Muscle of leg (tissue), 11 donors: ENCODE data around the gene CD300C. TPM values are rescaled to one million over a fixed set of nuclear protein-coding genes. Genes with fewer than 3 reads are reported as not detected.
"Not testable (repeated sequence)": the region's sequence is repeated elsewhere in the genome, so short reads cannot be mapped to it uniquely, and the experiment has no call there.

Source experiments
- DNase-seq: peaks from one replicate; pipeline ENCODE4 v3.0.0; 2013
- H3K27ac ChIP-seq: one replicate; pipeline ENCODE4 v1.5.1; 2013; ENCODE audit warnings: mild to moderate bottlenecking, low read length, control low read depth
- H3K27me3 ChIP-seq: one replicate; pipeline ENCODE4 v1.6.1; 2013; ENCODE audit warnings: low read length; ENCODE audit not compliant: control insufficient read depth, insufficient read depth
- H3K36me3 ChIP-seq: one replicate; pipeline ENCODE4 v1.6.1; 2013; ENCODE audit warnings: low read length; ENCODE audit not compliant: control insufficient read depth, insufficient read depth
- H3K4me1 ChIP-seq: one replicate; pipeline ENCODE4 v1.6.1; 2013; ENCODE audit warnings: low read length; ENCODE audit not compliant: control insufficient read depth, insufficient read depth
- H3K4me3 ChIP-seq: one replicate; pipeline ENCODE4 v1.5.1; 2013; ENCODE audit warnings: low read length, control low read depth
- H3K9me3 ChIP-seq: replicated peaks from 2 replicates; pipeline ENCODE4 v1.6.1; 2013; ENCODE audit warnings: low read depth, low read length; ENCODE audit not compliant: control insufficient read depth
- WGBS: methylation state at CpG from one replicate; pipeline ENCODE4 v1.1.5; 2013; ENCODE audit warnings: missing lambda C conversion rate; ENCODE audit not compliant: insufficient coverage; 5-methylcytosine and 5-hydroxymethylcytosine counted together
- polyA plus RNA-seq, 8 donors: library from polyadenylated mRNA; unstranded; fragments of 120-200 nt; gene quantifications; one replicate each; pipeline versions ENCODE4 v1.2.1 to v1.2.3, GENCODE V29; 2013; ENCODE audit warnings: inconsistent platforms in 1 of 8, low replicate concordance in 1 of 8; ENCODE audit not compliant: insufficient read length in 8 of 8, insufficient read depth in 1 of 8
- total RNA-seq: library from RNA; stranded (reverse); fragments of 120-200 nt; gene quantifications from one replicate; pipeline ENCODE4 v1.2.4, GENCODE V29; 2013

Gene CD300C
- total and polyA plus RNA-seq, 9 donors = 0.29 to 0.75 (median 0.42) TPM

DNA sequence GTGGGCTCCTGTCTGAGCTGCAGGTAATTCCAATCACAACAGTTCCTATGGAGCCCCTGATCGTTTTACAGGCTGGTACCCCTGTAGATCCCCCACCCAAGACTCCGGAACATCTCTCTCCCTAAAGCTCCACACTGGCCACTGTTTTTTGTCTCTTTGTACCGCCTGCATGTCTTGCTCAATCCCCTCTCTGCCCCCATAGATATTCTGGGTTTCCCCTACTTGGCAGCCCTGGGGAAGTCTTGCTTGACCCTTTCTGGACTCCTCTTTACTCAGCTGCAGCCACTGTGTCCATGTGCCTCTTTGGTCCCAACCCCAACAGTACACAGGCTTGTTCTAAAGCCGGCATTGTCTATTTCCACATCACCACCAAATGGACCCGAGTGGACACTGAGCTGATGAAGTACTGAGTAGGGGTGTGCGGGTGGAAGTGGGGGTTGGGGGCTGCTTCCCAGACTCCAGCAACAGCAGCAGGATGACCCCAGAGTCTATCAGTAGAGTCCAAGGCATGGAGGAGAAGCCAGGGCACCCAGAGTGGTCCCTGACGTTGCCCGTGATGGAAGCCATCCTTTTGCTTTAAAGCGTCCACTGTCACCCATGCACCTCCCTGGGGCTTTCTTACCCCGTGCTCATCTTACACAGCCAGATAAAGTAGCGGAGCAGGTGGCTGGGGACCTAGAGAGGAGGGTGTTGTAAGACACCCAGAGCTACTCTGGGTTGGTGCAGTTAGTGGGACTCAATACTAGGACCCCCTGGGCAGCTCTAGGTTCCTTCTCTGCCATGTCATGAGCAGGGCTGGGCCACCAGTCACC lies 21.1 kb downstream of the CD300C start:
- Histone ChIP-seq H3K4me3 (no peak overlapping the region), H3K27me3 (peaks cover 2% of the 10 kb centered on the region), H3K36me3 (no peaks in the 10 kb centered on the region), H3K4me1 (no peaks in the 10 kb centered on the region), H3K9me3 (peaks cover 3% of the 10 kb centered on the region), H3K27ac (no peak overlapping the region)
- DNase-seq = no peak
- 78% methylated on average over 4 of the region's 11 CpGs for WGBS

DNA sequence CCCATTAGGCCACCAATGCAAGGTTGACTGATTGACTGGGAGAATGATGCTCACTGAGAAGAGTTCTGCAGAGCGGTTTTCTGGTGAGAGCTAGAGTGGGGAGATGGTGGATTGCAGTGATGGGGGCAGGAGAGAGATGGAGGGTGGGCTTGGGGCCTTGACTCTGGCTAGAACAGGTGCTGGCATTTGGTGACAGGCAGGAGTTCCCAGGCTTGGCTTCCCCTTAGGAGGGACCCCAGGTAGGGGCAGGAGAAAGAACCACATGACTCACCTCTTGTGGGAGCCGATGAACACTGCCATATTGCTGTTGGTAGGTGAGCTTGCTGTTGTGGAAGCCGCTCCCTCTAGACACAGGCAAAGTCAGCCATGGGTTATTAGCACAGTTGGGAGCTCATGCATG lies 22.6 kb downstream of the CD300C start:
- no peak overlapping the region for H3K27ac ChIP-seq
- H3K4me1 ChIP-seq = no peaks in the 10 kb centered on the region
- peaks cover 3% of the 10 kb centered on the region for H3K9me3 ChIP-seq
- H3K27me3 ChIP-seq = peaks cover 2% of the 10 kb centered on the region
- no peaks in the 10 kb centered on the region for H3K36me3 ChIP-seq
- no peak for DNase-seq
- WGBS = 91% methylated on average over 3 of the region's 3 CpGs
- H3K4me3 ChIP-seq = no peak overlapping the region

DNA sequence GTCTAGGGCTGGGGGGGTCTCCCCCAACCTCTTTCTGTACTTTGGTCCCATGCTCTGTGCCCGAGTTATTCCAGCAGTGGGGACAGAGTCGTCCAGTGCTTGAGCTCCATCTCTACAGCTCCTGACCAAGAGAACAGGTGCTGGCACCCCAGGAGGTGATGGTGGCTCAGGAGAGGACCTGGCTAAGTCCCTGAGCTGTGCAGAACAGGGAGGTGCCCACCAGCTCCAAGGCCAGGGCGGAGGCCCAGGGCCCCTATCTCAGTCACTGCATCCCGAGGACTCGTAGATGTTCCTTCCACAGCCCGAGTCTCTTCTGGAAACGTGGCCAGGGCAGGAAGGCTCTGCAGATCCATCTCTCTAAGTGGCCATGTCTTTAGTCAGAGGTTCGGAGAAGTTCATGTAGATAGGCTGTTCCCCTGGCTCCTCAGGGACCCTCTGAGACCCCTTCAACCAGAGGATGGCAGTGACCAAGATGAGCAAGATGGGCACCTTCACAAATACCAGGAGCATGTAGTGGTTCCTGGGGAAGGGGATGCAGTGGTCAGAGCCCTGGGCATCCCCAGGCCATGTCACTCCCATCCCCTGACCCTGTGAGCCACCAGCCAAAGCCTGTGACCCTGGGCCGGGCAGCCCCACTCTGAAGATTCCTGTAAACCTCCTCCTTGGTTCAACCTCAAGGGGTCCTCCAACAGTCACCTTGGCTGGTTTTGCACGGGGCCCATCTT lies 23.4 kb downstream of the CD300C start:
- H3K27ac ChIP-seq = no peak overlapping the region
- H3K36me3 ChIP-seq = no peaks in the 10 kb centered on the region
- DNase-seq = no peak
- H3K9me3 ChIP-seq = peaks cover 3% of the 10 kb centered on the region
- no peaks in the 10 kb centered on the region for H3K4me1 ChIP-seq
- WGBS = 86% methylated on average over 10 of the region's 10 CpGs
- peaks cover 2% of the 10 kb centered on the region for H3K27me3 ChIP-seq
- no peak overlapping the region for H3K4me3 ChIP-seq

DNA sequence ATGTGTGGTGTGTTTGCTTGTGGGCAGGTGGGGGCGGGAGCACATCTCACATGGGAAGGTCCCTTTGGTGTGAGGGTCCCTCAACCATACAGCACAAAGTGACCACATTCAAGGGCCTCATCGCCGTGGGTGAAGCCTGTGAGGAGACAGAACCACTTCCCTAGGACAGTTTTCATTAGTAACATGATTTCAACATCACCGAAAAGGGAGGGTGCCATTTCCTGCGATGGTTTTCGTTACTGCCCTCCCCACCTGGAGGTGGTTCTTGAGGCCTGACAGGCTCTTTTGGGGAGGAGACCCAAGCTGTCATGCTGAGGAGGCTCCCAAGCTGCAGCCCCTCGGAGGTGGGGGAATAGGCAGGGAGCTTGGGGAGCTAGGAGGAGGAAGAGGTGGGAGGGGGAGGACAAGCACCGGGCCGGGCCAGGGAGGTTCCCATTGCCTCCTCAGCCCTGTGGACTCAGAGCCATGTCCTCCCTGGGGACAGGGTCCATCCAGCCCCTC lies 24.2 kb downstream of the CD300C start:
- peak; percentile 43 for DNase-seq
- Histone ChIP-seq H3K27me3 (peaks cover 2% of the 10 kb centered on the region), H3K27ac (peak overlapping the region; percentile 76), H3K4me3 (no peak overlapping the region), H3K9me3 (peaks cover 3% of the 10 kb centered on the region), H3K4me1 (no peaks in the 10 kb centered on the region), H3K36me3 (no peaks in the 10 kb centered on the region)
- 77% methylated on average over 4 of the region's 9 CpGs for WGBS

DNA sequence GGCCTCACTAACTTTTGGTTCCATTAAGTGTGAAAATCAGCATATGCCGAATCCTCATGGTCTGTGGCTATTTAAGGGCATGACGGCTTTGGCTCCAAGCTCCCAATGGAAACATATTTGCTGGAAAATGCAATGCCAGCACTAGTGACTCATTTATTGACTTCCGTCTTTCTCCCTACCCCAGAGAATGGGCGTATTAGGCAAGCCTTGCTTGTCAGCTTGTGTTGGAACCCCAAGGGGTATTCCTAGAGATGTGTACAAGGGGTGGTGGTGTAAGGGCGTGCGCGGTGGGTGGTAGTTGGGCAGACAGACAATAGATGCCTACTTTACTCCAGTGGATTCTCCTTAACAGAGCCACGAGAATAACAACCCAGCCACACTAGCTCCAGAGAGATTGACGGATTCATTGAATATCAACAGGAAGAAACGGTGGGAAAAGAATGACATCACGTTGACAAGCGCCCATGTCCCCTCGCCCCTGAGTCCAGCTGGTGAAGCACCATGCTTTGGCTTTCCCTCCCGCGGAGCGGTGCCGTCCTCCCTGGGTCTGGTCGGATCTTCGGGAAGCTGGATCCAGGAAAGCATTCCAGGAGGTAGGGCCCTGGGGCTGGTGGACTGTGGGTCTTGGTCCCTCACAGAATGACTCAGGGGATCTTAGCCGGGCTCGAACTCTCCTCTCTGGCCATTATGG lies 25.0 kb downstream of the CD300C start:
- 85% methylated on average over 11 of the region's 21 CpGs for WGBS
- peaks cover 2% of the 10 kb centered on the region for H3K27me3 ChIP-seq
- peak; percentile 77 for DNase-seq
- H3K4me3 ChIP-seq = no peak overlapping the region
- H3K36me3 ChIP-seq = no peaks in the 10 kb centered on the region
- no peaks in the 10 kb centered on the region for H3K4me1 ChIP-seq
- H3K9me3 ChIP-seq = peaks cover 3% of the 10 kb centered on the region
- peak overlapping the region; percentile 76 for H3K27ac ChIP-seq

DNA sequence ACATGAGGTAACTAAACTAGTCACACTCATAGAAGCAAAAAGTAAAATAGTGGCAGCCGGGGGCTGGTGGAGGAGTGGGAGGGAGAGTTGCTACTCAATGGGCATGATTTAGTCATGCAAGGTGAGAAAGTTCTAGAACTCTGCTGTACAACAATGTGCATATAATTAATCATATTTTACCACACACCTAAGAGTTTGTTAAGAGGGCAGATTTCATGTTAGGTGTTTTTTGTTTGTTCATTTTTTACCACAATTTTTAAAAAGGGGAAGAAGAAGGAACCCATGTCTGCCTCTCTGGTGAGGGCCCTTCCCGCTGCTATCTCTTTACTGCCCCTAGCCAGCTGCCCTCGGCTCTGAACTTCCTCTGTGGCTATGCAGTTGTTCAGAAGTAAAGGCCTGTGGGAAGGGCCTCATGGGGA lies 25.9 kb downstream of the CD300C start:
- no peak overlapping the region for H3K27ac ChIP-seq
- DNase-seq = peak; percentile 64
- no CpG with 5 or more reads among the region's 3 CpGs for WGBS

DNA sequence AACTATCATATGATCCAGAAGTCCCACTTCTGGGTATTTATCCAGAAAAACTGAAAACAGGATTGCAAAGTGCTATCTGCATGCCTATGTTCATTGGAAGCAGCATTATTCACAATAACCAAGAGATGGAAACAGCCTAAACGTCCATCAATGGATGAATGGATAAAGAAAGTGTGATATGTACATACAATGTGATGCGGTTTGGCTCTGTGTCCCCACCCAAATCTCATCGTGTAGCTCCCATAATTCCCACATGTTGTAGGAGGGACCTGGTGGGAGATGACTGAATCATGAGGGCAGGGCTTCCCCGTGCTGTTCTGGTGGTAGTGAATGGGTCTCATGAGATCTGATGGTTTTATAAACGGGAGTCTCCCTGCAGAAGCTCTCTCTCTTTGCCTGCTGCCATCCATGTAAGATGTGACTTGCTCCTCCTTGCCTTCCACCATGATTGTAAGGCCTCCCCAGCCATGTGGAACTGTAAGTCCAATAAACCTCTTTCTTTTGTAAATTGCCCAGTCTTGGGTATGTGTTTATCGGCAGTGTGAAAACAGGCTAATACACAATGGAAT lies 27.4 kb downstream of the CD300C start:
- H3K4me1 ChIP-seq, H3K27ac ChIP-seq, H3K4me3 ChIP-seq, H3K9me3 ChIP-seq, H3K27me3 ChIP-seq, DNase-seq, H3K36me3 ChIP-seq: not testable (repeated sequence)
- WGBS = no CpG with 5 or more reads among the region's 6 CpGs

More for the DNA sequence above, 25.9 kb downstream of the CD300C start:
- peaks cover 2% of the 10 kb centered on the region for H3K27me3 ChIP-seq
- peaks cover 3% of the 10 kb centered on the region for H3K9me3 ChIP-seq
- no peaks in the 10 kb centered on the region for H3K4me1 ChIP-seq
- H3K4me3 ChIP-seq = no peak overlapping the region
- H3K36me3 ChIP-seq = no peaks in the 10 kb centered on the region

DNA sequence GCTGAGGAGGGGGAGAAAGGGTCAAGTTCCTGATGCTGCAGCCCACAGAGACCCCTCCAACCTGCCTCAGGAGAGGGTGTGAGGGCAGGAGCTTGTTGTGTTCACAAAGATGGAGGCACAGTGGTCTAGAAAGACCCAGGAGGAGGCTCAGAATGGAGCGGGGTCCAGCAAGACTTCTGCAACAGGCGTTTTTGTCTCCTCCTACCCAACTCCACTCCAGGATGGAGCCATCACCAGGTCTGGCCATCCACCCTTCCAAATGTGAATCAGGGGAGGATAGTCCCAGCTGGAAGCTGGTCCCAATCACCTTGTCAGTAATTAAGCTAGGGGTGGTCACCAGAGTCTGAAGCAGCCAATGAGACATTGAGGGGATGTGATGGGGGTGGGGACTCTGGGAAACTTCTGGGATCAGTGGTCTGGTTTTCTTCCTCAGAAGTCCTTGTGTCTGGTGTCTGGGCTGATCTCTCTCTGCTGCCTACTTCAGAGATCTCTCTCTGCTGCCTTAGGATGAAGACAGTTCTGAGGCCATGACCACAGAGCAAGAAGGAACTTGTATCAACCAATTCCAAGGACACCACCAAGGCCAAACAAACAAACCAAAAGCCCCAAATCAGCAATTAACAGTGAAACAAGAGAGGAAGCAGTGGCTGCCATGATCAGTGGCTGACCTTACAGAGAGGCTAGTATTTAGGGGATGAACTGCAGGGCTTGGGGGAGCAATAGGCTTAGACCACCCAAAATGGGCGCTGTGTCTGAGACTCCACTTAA lies 29.2 kb downstream of the CD300C start:
- no peaks in the 10 kb centered on the region for H3K36me3 ChIP-seq
- no peak overlapping the region for H3K4me3 ChIP-seq
- peaks cover 3% of the 10 kb centered on the region for H3K9me3 ChIP-seq
- H3K4me1 ChIP-seq = no peaks in the 10 kb centered on the region
- no peak for DNase-seq
- H3K27ac ChIP-seq = no peak overlapping the region
- H3K27me3 ChIP-seq = peaks cover 3% of the 10 kb centered on the region
- 100% methylated on average over 1 of the region's 3 CpGs for WGBS

DNA sequence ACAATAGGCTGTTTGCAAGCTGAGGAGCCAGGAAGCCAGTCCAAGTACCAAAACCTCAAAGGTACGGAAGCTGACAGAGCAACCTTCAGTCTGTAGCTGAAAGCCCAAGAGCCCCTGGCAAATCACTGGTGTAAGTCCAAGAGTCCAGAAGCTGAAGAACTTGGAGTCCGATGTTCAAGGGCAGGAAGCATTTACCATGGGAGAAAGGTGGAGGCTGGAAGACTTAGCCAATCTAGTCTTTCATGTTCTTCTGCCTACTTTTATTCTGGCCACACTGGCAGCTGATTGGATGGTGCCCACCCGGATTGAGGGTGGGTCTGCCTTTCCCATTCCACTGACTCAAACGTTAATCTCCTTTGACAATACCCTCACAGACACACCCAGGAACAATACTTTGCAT lies 30.0 kb downstream of the CD300C start:
- Histone ChIP-seq H3K9me3 (peaks cover 3% of the 10 kb centered on the region), H3K27ac (no peak overlapping the region), H3K36me3 (no peaks in the 10 kb centered on the region), H3K4me3 (no peak overlapping the region), H3K4me1 (no peaks in the 10 kb centered on the region), H3K27me3 (peaks cover 3% of the 10 kb centered on the region)
- WGBS = 79% methylated on average over 2 of the region's 4 CpGs
- no peak for DNase-seq
